ENCODE data around the gene B4GALT4.

The B4GALT4 gene

DNA sequence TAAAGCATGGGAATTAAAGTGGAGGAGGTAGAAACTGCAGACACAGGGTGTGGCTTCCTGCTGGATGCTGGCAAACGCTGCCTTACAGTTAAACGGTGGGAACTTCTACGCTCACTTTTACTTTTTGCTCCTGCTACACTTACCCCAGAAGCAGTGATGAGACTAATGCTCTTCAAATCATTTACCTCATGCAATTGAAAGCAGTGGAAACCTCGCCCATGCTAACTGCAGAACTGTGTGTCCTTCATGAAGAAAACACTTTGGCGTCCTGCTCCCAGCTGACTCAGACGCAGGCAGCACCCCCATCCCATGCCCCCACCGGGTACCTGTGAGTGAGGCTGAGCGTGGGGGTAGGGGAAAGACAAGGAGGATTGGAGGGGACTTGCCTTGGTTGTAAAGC is 35.5 kb downstream of the B4GALT4 start:
- Histone ChIP-seq H3K9me3 (ENCODE audit: control insufficient read depth in 2 of 2, low read length in 2 of 2) (no peaks in the 10 kb centered on the region), H3K27ac (ENCODE audit: low read length) (no peak overlapping the region), H3K4me3 (ENCODE audit: low read length in 2 of 2) (no peak overlapping the region), H3K4me1 (ENCODE audit: control insufficient read depth, insufficient read depth, low read length) (peaks cover 3% of the 10 kb centered on the region), H3K27me3 (ENCODE audit: control insufficient read depth in 1 of 2, insufficient read depth in 2 of 2, low read length in 2 of 2) (no peaks in the 10 kb centered on the region), H3K9ac (ENCODE audit: low read length in 2 of 2) (no peak overlapping the region), H3K36me3 (ENCODE audit: control insufficient read depth in 2 of 2, insufficient read depth in 2 of 2, low read length in 2 of 2) (peaks cover 0 to 3% of the 10 kb centered on the region in 2 donors)

DNA sequence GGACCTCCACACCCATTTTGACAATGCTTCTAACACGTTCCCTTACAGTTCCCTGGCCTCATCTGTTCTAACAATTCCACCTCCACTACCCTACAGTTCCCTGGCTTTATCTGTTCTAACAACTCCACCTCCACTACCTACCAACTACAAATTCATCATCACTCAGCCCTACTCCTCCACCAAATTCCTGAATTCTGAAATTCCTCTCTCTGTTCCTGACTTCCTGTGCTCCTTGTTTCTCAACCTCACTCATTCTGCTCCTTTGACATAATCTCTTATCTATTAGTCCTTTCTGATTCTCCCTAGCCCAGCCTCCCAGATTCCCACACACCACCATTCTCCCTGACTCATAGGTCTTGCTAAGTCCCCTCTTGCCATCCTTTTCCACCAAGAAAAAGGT is 44.8 kb downstream of the B4GALT4 start:
- no peak overlapping the region for H3K4me3 ChIP-seq (ENCODE audit: low read length in 2 of 2)
- H3K4me1 ChIP-seq (ENCODE audit: control insufficient read depth, insufficient read depth, low read length), result no peaks in the 10 kb centered on the region
- no peaks in the 10 kb centered on the region for H3K36me3 ChIP-seq (ENCODE audit: control insufficient read depth in 2 of 2, insufficient read depth in 2 of 2, low read length in 2 of 2)
- H3K27me3 ChIP-seq (ENCODE audit: control insufficient read depth in 1 of 2, insufficient read depth in 2 of 2, low read length in 2 of 2), result no peaks in the 10 kb centered on the region
- no peak overlapping the region for H3K27ac ChIP-seq (ENCODE audit: low read length)
- no peak overlapping the region for H3K9ac ChIP-seq (ENCODE audit: low read length in 2 of 2)
- H3K9me3 ChIP-seq (ENCODE audit: control insufficient read depth in 2 of 2, low read length in 2 of 2), result no peaks in the 10 kb centered on the region

DNA sequence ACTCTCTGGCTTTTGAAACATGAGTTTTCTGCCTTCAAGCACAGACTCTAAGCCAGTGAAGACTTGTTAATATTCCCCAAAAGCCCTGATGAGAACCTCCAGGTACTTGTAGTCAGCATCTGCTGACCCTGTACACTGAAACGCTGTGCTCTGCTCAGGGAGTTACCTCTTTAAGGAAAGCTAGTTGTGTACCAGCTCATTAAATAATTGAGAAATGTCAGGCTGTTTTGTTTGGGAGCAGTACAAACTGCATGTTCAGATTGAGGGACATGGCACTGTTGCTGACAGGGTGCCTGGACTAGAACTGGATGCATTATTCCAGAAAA is 45.6 kb downstream of the B4GALT4 start:
- Histone ChIP-seq H3K36me3 (ENCODE audit: control insufficient read depth in 2 of 2, insufficient read depth in 2 of 2, low read length in 2 of 2) (no peaks in the 10 kb centered on the region), H3K27ac (ENCODE audit: low read length) (no peak overlapping the region), H3K9ac (ENCODE audit: low read length in 2 of 2) (no peak overlapping the region), H3K9me3 (ENCODE audit: control insufficient read depth in 2 of 2, low read length in 2 of 2) (no peaks in the 10 kb centered on the region), H3K4me3 (ENCODE audit: low read length in 2 of 2) (no peak overlapping the region), H3K27me3 (ENCODE audit: control insufficient read depth in 1 of 2, insufficient read depth in 2 of 2, low read length in 2 of 2) (no peaks in the 10 kb centered on the region), H3K4me1 (ENCODE audit: control insufficient read depth, insufficient read depth, low read length) (no peaks in the 10 kb centered on the region)

DNA sequence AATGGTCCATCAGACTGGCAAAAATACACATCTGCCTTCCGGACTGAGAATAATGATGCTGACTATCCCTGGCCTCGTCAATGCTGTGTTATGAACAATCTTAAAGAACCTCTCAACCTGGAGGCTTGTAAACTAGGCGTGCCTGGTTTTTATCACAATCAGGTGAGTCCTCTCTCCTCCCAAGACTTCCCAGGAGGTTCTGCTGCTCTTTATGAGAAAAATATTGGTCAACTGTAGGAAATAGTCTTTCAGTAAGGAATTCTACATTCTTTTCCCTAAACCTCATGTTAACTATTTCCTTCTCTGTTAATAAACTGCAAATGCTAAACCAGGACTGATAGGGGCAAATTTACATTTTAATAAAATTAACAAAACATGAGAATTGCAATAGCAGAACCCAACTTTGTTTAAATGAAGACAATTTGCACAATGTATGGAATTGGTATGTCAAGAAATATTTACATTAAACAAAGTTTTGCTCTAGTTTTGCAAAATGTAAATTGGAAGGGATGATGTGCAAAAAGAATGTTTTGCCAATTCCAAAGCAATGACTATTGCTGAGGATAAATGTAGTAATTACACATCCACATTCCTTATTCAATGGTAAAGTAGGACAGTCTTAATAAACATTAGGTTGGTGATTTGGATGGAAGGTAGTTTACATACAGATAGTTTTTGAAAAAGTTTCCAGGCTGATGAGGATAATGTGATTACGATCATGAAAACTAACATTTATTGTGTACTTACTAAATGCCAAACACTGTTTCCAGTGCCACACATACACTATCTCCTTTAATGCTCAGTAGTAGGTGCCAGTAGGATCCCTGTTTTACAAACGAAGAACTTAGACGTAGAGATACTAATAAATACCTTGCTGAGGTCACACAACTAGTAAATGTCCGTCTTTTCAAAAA is 46.2 kb downstream of the B4GALT4 start:
- Histone ChIP-seq H3K27me3 (ENCODE audit: control insufficient read depth in 1 of 2, insufficient read depth in 2 of 2, low read length in 2 of 2) (no peaks in the 10 kb centered on the region), H3K9me3 (ENCODE audit: control insufficient read depth in 2 of 2, low read length in 2 of 2) (no peaks in the 10 kb centered on the region), H3K36me3 (ENCODE audit: control insufficient read depth in 2 of 2, insufficient read depth in 2 of 2, low read length in 2 of 2) (no peaks in the 10 kb centered on the region), H3K9ac (ENCODE audit: low read length in 2 of 2) (no peak overlapping the region), H3K4me3 (ENCODE audit: low read length in 2 of 2) (no peak overlapping the region), H3K4me1 (ENCODE audit: control insufficient read depth, insufficient read depth, low read length) (no peaks in the 10 kb centered on the region), H3K27ac (ENCODE audit: low read length) (no peak overlapping the region)

DNA sequence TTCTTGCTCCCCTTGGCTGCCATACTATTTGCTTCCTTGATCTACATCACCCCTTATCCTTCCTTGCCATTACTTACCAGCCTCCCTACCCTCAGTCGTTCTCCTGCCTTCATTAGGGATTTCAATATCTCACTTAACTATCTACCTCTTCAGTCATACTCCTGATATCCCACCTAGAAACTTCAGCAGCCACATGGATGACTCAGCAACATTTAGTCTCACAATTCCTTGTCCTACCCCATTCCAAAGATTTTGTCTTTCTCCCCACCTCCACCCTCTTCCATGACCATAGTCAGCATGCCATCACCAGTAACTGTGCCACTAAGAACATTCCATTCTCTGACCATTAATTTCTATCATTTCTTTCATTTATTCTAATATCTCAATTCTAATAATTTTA is 48.9 kb downstream of the B4GALT4 start:
- H3K27ac ChIP-seq (ENCODE audit: low read length), result no peak overlapping the region
- H3K36me3 ChIP-seq (ENCODE audit: control insufficient read depth in 2 of 2, insufficient read depth in 2 of 2, low read length in 2 of 2), result no peaks in the 10 kb centered on the region
- H3K9ac ChIP-seq (ENCODE audit: low read length in 2 of 2), result no peak overlapping the region
- no peaks in the 10 kb centered on the region for H3K27me3 ChIP-seq (ENCODE audit: control insufficient read depth in 1 of 2, insufficient read depth in 2 of 2, low read length in 2 of 2)
- H3K4me1 ChIP-seq (ENCODE audit: control insufficient read depth, insufficient read depth, low read length), result no peaks in the 10 kb centered on the region
- H3K4me3 ChIP-seq (ENCODE audit: low read length in 2 of 2), result no peak overlapping the region
- no peaks in the 10 kb centered on the region for H3K9me3 ChIP-seq (ENCODE audit: control insufficient read depth in 2 of 2, low read length in 2 of 2)

DNA sequence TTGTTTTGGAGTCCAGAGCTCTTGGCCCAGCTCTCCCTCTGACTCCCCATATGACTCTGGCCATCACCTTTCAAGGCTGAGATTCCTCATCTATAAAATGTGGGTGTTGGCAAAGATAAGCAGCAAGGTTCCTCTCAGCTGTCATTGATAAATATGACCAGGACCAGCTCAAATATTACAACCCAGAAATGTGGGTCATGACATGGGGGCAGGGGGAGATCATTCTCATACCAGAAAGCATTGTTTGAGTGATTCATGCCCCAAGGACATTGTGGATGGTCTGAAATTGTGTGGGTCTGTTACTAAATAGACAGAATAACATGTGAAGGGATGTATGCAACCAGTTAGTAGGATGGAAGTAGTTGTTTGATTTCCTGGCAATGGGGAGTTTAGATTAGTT is 53.4 kb downstream of the B4GALT4 start:
- H3K4me1 ChIP-seq (ENCODE audit: control insufficient read depth, insufficient read depth, low read length), result no peaks in the 10 kb centered on the region

DNA sequence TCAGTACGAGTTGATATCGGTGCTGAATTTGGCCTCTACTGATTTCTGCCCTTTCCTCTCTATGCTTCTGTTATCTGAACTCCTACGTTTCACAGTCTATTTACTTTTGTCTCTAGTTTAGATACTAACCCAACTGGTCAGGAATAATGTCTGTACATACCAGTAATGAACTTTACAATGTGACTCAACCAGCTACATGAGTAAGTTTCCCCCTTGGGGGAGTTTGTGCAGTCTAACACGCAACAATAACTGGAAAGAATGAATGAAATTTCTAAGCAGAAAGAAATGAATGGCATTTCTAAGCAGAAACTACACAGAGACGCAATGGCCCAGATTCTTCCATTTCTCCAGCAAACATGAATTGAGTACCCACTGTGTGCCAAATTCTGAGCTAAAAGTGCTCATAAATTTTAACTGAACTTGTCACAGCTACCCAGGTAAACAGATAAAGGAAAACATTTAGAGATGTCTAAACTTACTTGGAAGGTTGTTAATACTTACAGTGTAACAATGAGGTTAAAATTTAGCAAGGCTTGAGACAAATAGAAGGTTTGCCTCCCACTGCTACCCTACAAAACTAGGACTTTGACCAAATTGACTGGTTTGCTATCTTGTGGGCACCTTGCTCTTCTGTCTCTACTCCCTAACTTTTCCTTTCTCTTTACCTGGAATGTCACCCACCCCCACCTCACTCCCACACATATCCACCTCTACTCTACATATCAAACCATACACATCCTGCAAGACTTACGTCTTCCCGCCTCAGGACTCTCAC is 55.7 kb downstream of the B4GALT4 start:
- no peak overlapping the region for H3K27ac ChIP-seq (ENCODE audit: low read length)
- no peak overlapping the region for H3K4me3 ChIP-seq (ENCODE audit: low read length in 2 of 2)
- H3K4me1 ChIP-seq (ENCODE audit: control insufficient read depth, insufficient read depth, low read length), result no peaks in the 10 kb centered on the region
- H3K9me3 ChIP-seq (ENCODE audit: control insufficient read depth in 2 of 2, low read length in 2 of 2), result no peaks in the 10 kb centered on the region
- H3K9ac ChIP-seq (ENCODE audit: low read length in 2 of 2), result no peak overlapping the region
- no peaks in the 10 kb centered on the region for H3K36me3 ChIP-seq (ENCODE audit: control insufficient read depth in 2 of 2, insufficient read depth in 2 of 2, low read length in 2 of 2)
- no peaks in the 10 kb centered on the region for H3K27me3 ChIP-seq (ENCODE audit: control insufficient read depth in 1 of 2, insufficient read depth in 2 of 2, low read length in 2 of 2)

More for the DNA sequence above, 53.4 kb downstream of the B4GALT4 start:
- no peak overlapping the region for H3K27ac ChIP-seq (ENCODE audit: low read length)
- no peaks in the 10 kb centered on the region for H3K27me3 ChIP-seq (ENCODE audit: control insufficient read depth in 1 of 2, insufficient read depth in 2 of 2, low read length in 2 of 2)
- no peaks in the 10 kb centered on the region for H3K36me3 ChIP-seq (ENCODE audit: control insufficient read depth in 2 of 2, insufficient read depth in 2 of 2, low read length in 2 of 2)
- H3K4me3 ChIP-seq (ENCODE audit: low read length in 2 of 2), result no peak overlapping the region
- H3K9ac ChIP-seq (ENCODE audit: low read length in 2 of 2), result no peak overlapping the region
- H3K9me3 ChIP-seq (ENCODE audit: control insufficient read depth in 2 of 2, low read length in 2 of 2), result no peaks in the 10 kb centered on the region

DNA sequence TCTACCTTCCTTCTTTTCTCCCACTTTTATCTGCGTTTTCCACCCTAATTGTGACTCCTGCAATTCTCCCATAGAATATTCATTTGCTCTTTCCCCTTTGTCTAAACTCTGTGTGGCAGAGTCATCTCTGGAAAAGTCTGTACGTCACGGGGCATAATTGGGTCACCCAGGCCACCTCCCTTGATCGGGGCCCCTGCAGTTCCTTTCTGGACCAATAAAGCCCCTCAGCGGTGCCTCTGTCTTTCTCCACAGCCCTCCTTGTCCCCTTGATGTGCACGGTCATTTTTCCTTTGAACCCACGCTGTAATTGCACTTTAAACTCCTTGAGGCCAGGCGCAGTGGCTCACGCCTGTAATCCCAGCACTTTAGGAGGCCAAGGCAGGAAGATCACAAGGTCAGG is 56.6 kb downstream of the B4GALT4 start:
- no peak overlapping the region for H3K27ac ChIP-seq (ENCODE audit: low read length)
- H3K9ac ChIP-seq (ENCODE audit: low read length in 2 of 2), result no peak overlapping the region
- H3K4me3 ChIP-seq (ENCODE audit: low read length in 2 of 2), result no peak overlapping the region
- no peaks in the 10 kb centered on the region for H3K36me3 ChIP-seq (ENCODE audit: control insufficient read depth in 2 of 2, insufficient read depth in 2 of 2, low read length in 2 of 2)
- no peaks in the 10 kb centered on the region for H3K4me1 ChIP-seq (ENCODE audit: control insufficient read depth, insufficient read depth, low read length)
- no peaks in the 10 kb centered on the region for H3K27me3 ChIP-seq (ENCODE audit: control insufficient read depth in 1 of 2, insufficient read depth in 2 of 2, low read length in 2 of 2)
- H3K9me3 ChIP-seq (ENCODE audit: control insufficient read depth in 2 of 2, low read length in 2 of 2), result no peaks in the 10 kb centered on the region

DNA sequence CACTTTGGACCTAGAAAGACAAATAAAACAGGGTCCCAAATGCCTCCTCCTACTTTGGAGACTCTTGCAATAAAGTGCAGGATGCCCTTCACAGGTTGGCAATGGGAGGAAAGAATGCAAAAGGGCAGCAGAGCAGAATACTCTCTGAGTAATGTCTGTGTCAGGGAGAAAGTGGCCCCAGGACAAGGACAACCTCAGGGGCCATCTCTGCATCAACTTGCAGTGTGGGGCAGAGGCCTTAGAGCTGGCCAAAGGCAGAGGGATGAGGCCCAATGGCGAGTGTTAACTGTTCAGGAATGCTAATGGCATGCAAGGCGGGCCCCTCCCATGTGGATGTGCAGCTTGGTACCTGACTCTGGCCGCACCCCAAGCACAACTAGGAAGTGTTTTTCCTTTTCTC is 58.9 kb downstream of the B4GALT4 start:
- Histone ChIP-seq H3K4me1 (ENCODE audit: control insufficient read depth, insufficient read depth, low read length) (no peaks in the 10 kb centered on the region), H3K36me3 (ENCODE audit: control insufficient read depth in 2 of 2, insufficient read depth in 2 of 2, low read length in 2 of 2) (no peaks in the 10 kb centered on the region), H3K9ac (ENCODE audit: low read length in 2 of 2) (no peak overlapping the region), H3K27me3 (ENCODE audit: control insufficient read depth in 1 of 2, insufficient read depth in 2 of 2, low read length in 2 of 2) (no peaks in the 10 kb centered on the region), H3K27ac (ENCODE audit: low read length) (no peak overlapping the region), H3K9me3 (ENCODE audit: control insufficient read depth in 2 of 2, low read length in 2 of 2) (no peaks in the 10 kb centered on the region), H3K4me3 (ENCODE audit: low read length in 2 of 2) (no peak overlapping the region)

DNA sequence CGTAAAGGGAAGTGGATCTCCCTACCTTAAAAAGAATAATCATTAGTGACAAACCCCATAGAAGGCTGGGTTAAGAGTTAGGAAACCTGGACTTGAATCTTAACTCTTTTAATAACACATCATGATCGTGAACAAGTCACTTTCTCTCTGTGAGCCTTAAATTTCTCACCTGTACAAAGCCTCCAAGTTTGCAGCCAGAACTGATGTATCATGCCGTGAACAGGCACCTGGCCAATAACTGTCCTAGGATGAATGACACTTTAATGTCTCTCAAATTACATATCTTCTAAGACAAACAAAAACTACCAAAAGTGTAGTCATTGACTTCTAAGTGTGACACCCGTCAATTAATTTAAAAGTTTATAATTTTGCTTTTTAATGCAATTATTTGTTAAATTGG is 63.4 kb downstream of the B4GALT4 start:
- no peaks in the 10 kb centered on the region for H3K4me1 ChIP-seq (ENCODE audit: control insufficient read depth, insufficient read depth, low read length)
- H3K4me3 ChIP-seq (ENCODE audit: low read length in 2 of 2), result no peak overlapping the region
- no peak overlapping the region for H3K9ac ChIP-seq (ENCODE audit: low read length in 2 of 2)
- no peaks in the 10 kb centered on the region for H3K9me3 ChIP-seq (ENCODE audit: control insufficient read depth in 2 of 2, low read length in 2 of 2)
- peaks cover 0 to 3% of the 10 kb centered on the region in 2 donors for H3K27me3 ChIP-seq (ENCODE audit: control insufficient read depth in 1 of 2, insufficient read depth in 2 of 2, low read length in 2 of 2)
- H3K27ac ChIP-seq (ENCODE audit: low read length), result no peak overlapping the region
- H3K36me3 ChIP-seq (ENCODE audit: control insufficient read depth in 2 of 2, insufficient read depth in 2 of 2, low read length in 2 of 2), result no peaks in the 10 kb centered on the region

DNA sequence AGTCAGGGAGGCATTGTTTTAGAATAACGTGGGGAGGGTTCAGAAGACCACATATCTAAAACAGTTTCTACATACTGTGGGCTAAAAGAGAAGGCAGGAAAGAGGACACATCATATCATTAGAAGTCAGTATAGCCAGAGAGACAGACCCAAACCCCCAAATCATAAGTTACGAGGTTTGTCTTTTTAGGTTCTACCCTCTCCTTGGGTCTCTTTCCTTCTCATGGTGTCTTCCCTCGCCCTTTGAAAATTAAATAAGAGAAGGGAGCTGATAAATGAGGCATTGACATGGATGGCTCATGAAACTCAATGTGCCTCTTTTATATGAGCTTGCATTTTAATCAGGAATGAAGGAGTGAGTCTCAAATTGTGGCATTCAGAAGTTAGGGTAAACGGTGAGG is 63.9 kb downstream of the B4GALT4 start:
- Histone ChIP-seq H3K9ac (ENCODE audit: low read length in 2 of 2) (no peak overlapping the region), H3K9me3 (ENCODE audit: control insufficient read depth in 2 of 2, low read length in 2 of 2) (no peaks in the 10 kb centered on the region), H3K4me1 (ENCODE audit: control insufficient read depth, insufficient read depth, low read length) (no peaks in the 10 kb centered on the region), H3K27me3 (ENCODE audit: control insufficient read depth in 1 of 2, insufficient read depth in 2 of 2, low read length in 2 of 2) (peaks cover 0 to 3% of the 10 kb centered on the region in 2 donors), H3K36me3 (ENCODE audit: control insufficient read depth in 2 of 2, insufficient read depth in 2 of 2, low read length in 2 of 2) (no peaks in the 10 kb centered on the region), H3K27ac (ENCODE audit: low read length) (no peak overlapping the region), H3K4me3 (ENCODE audit: low read length in 2 of 2) (no peak overlapping the region)
